Subcutaneous abdominal adipose tissue (tissue), 5 donors: ENCODE results near the gene SMG9.
"Not testable (repeated sequence)": the region's sequence is repeated elsewhere in the genome, so short reads cannot be mapped to it uniquely, and the experiment has no call there.

Experiments used
- H3K27ac ChIP-seq: one replicate; pipeline ENCODE4 v1.7.0; 2013; ENCODE audit warnings: low read depth, mild to moderate bottlenecking, inconsistent platforms, low read length, moderate library complexity
- H3K27me3 ChIP-seq, 5 donors: one replicate each; pipeline ENCODE4 v1.7.0; 2013; ENCODE audit warnings: low read length in 5 of 5, inconsistent platforms in 1 of 5; ENCODE audit not compliant: control insufficient read depth in 5 of 5, insufficient read depth in 4 of 5
- H3K36me3 ChIP-seq, 5 donors: one replicate each; pipeline ENCODE4 v1.7.0; 2013; ENCODE audit warnings: low read length in 5 of 5; ENCODE audit not compliant: control insufficient read depth in 5 of 5, insufficient read depth in 5 of 5
- H3K4me1 ChIP-seq, 5 donors: one replicate each; pipeline ENCODE4 v1.7.0; 2013; ENCODE audit warnings: low read length in 5 of 5, mild to moderate bottlenecking in 3 of 5, moderate library complexity in 1 of 5; ENCODE audit not compliant: control insufficient read depth in 5 of 5, insufficient read depth in 5 of 5
- H3K4me3 ChIP-seq, 5 donors: one replicate each; pipeline ENCODE4 v1.7.0; 2013; ENCODE audit warnings: low read length in 5 of 5, low read depth in 1 of 5
- H3K9ac ChIP-seq, 5 donors: one replicate each; pipeline ENCODE4 v1.7.0; 2013; ENCODE audit warnings: low read length in 5 of 5, mild to moderate bottlenecking in 4 of 5, moderate library complexity in 3 of 5
- H3K9me3 ChIP-seq, 5 donors: one replicate each; pipeline ENCODE4 v1.7.0; 2013; ENCODE audit warnings: low read length in 5 of 5; ENCODE audit not compliant: control insufficient read depth in 5 of 5
- donor health status: healthy.
- donor health status: healthy.
- donor health status: healthy.
- donor health status: healthy.
- donor health status: healthy.

The SMG9 gene

DNA sequence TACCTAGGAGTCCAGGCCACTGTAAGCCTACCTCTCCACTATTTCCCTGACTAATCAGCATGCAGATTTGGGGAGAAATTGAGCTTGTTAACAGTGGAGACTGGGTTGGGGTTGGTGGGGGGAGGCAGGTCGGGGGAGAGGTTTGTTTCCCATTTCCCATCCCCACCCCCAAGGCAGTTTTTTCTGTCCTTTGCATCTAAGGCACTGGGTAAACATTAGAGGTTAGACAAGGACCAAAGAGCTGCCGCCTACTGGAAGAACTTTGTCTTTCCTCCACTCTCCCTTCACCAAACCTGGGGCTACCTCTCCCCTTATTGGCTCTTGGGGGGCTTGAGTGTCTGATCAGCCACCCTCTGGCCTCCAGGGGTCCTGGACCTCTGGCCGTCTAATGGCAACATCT is 25.1 kb upstream of the SMG9 start:
- Histone ChIP-seq H3K9me3 (no peaks in the 10 kb centered on the region), H3K4me1 (peaks cover 2 to 41% (median 7%) of the 10 kb centered on the region in 5 donors), H3K36me3 (no peaks in the 10 kb centered on the region), H3K27me3 (peaks cover 8 to 22% (median 17%) of the 10 kb centered on the region in 5 donors), H3K9ac (peak overlapping the region in 1 of 5 donors; percentile 54), H3K27ac (peak overlapping the region; percentile 16), H3K4me3 (peak overlapping the region in 2 of 5 donors; percentile 11 to 17)

DNA sequence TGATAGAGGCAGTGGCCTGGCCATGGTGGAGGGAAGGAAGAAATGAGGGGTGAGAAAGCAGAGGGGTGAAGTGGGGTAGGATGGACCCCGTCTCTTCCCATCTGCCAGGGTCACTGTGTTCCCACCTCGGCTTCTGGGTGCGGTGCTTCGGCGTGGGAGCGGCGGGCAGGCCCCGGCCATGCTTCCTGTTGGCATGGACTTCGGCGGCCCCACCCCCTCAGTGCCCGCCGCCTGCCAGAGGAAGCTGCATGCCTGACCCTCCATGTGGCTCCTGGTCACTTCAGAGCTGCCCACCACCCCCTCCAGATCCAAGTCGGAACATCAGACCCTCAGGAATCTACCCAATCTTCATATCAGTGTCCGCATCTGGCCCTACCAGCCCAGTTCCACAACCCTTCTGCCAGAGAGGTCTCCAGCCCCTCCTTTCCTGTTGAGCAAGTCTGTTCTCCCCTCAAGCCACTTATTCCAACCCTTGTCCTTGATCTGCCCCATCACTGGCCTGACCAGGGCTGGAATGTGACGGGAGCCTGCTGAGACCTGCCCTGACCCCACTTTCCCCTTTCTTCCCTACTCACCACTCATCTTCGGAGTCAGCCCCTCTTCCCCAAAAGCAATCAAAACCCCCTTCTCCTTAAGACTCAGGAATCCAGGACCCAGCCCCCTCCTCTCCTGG is 24.5 kb upstream of the SMG9 start:
- Histone ChIP-seq H3K36me3 (no peaks in the 10 kb centered on the region), H3K27ac (peak overlapping the region; percentile 16), H3K4me3 (peak overlapping the region in 2 of 5 donors; percentile 3 to 17), H3K4me1 (peaks cover 1 to 41% (median 11%) of the 10 kb centered on the region in 5 donors), H3K9me3 (no peaks in the 10 kb centered on the region), H3K27me3 (peaks cover 8 to 23% (median 17%) of the 10 kb centered on the region in 5 donors), H3K9ac (peak overlapping the region in 1 of 5 donors; percentile 54)

DNA sequence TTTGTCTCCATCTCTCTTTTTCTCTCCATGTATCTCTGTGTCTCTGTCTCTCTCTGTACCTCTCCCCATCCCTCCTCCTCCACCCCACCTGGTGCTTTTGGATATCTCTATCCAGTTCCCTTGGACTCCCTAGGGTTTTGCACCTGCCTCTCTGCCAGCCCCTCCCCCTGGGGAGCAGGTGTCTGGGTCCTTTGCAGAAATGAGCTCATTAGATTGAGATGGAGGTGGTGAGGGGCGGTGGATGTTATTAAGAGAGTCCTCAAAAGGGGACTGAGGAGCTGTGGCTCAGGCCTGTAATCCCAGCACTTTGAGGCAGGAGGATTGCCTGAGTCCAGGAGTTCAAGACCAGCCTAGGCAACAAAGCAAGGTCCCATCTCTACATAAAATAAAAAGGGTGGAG is 23.9 kb upstream of the SMG9 start:
- Histone ChIP-seq H3K27me3 (peaks cover 8 to 26% (median 22%) of the 10 kb centered on the region in 5 donors), H3K9ac (no peak overlapping the region), H3K4me3 (no peak overlapping the region), H3K9me3 (no peaks in the 10 kb centered on the region), H3K4me1 (peaks cover 0 to 45% (median 13%) of the 10 kb centered on the region in 5 donors), H3K36me3 (no peaks in the 10 kb centered on the region), H3K27ac (no peak overlapping the region)

DNA sequence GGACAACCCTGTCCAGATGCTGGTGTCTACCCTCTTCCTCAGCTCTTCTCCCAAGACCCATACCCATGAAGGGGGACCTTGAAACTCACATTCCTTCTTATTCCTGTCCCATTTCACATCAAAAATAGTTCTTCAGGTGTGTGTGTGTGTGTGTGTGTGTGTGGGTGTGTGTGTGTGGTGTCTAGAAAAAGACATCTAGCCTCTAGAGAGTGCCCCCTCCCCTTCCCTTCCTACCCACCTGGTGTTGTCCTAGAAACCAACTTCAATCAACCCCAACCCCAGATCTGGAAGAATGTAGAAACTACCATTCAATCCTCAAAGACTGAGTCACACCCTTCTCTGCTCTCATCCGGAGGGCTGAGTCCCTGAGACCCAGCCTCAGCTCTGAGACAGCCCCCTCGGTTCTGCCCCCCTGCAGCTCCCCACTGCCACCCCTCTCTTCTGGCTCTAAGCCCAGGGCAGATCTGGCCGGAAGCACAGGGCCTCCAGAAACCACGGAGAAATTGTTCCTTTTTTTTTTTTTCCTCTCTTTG is 22.5 kb upstream of the SMG9 start:
- Histone ChIP-seq H3K27me3 (peaks cover 8 to 22% (median 18%) of the 10 kb centered on the region in 5 donors), H3K9ac (no peak overlapping the region), H3K4me3 (no peak overlapping the region), H3K27ac (peak overlapping the region; percentile 23), H3K4me1 (peaks cover 0 to 45% (median 13%) of the 10 kb centered on the region in 5 donors), H3K9me3 (no peaks in the 10 kb centered on the region), H3K36me3 (no peaks in the 10 kb centered on the region)

DNA sequence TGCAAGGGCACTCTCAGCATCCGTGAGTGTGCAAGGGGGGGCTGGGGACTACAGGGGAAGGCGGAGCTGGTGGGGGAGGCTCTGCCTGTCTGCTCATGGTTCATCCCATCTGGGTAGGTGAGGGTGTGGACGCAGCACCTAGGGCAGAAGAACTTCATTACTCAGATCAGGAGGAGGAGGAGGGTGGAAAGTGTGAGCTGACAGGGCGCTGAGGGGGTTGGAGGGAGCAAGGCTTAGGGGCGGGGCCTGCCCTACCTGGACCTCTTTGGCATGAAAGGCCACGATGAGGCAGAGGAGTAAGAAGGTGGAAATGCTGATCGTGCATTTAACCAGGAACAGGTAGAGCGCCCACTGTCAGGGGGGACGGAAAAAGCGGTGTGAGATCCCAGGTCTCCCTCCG is 21.5 kb upstream of the SMG9 start:
- Histone ChIP-seq H3K9me3 (no peaks in the 10 kb centered on the region), H3K4me3 (no peak overlapping the region), H3K9ac (no peak overlapping the region), H3K4me1 (peaks cover 0 to 45% (median 13%) of the 10 kb centered on the region in 5 donors), H3K36me3 (no peaks in the 10 kb centered on the region), H3K27ac (no peak overlapping the region), H3K27me3 (peaks cover 2 to 17% (median 15%) of the 10 kb centered on the region in 5 donors)

DNA sequence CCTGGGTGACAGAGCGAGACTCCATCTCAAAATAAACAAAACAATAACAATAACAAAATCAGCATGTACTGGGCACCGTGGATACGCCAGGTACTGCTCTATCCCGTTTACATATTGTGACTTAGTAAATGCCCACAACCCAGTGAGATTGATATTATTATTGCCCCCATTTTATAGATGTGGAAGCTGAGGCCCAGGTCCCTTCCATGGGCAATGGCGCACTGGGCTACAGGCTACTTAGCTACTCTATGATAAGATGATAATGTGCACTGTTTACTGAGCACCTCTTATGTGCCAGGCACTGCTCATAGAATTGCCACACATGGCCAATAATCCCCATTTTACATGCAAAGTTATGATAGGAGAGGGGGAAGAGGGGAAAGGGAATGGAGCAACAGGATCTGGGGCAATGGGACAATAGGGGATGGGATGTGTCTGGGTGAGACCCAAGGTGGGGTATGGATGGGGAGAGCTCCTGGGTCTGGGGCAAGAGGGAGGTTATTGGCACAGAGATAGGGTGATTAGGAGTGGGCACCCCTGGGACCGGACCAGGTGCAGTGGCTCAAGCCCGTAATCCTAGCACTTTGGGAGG is 20.6 kb upstream of the SMG9 start:
- Histone ChIP-seq H3K4me1 (peaks cover 0 to 38% (median 13%) of the 10 kb centered on the region in 5 donors), H3K27ac (no peak overlapping the region), H3K27me3 (peaks cover 0 to 12% (median 9%) of the 10 kb centered on the region in 5 donors), H3K4me3 (no peak overlapping the region), H3K36me3 (no peaks in the 10 kb centered on the region), H3K9me3 (no peaks in the 10 kb centered on the region), H3K9ac (no peak overlapping the region)

DNA sequence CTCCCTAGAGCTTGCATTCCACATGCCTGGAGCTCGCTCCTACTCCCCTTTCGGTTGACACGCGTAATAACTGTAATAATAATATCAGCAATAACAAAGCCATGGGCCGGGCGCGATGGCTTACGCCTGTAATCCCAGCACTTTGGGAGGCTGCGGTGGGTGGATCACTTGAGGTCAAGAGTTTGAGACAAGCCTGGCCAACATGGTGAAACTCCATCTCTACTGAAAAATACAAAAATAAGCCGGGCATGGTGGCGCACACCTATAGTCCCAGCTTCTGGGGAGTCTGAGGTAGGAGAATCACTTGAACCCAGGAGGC is 20.1 kb upstream of the SMG9 start:
- not testable (repeated sequence) for H3K9ac ChIP-seq
- peak overlapping the region in 1 of 5 donors; percentile 33 for H3K4me3 ChIP-seq

DNA sequence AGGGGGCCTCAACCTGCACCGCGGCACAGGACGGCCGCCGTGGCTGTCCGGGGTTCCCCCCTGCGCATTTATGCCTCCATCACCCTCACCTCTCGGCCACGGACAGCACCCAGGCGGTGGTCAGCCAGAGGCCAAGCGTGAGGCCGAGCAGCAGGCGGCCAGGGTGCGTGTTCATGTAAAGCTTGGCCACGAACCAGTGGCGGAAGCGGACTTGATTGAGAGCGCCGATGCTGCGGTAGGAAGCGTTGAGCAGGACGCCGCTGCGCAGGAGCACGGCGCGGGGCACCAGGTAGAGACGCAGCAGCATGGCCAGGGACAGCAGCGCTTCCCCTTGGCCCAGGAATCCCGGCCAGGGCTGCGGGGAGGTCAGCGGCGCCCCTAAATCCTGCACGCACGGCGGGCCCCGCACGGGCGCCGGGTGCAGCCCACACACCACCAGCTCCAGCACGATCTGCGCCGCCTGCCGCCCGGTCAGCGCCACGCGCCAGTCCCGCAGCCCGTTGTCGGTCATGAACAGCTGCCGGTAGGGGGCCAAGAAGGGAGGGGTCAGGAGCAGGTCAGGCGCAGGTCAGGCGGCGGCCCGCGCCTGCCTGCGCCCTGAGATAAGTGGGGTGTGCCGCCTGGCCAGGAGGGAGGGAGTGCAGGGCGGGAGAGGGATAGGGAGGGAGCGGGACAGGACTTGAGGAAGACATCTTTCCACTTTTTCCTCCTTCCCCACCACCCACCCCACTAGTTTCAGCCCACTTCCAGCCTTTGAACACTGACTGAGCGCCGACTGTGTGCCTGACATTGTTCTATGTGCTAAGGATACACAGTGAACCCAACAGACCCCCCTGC is 19.6 kb upstream of the SMG9 start:
- Histone ChIP-seq H3K36me3 (no peaks in the 10 kb centered on the region), H3K9me3 (no peaks in the 10 kb centered on the region), H3K4me1 (peaks cover 0 to 33% (median 13%) of the 10 kb centered on the region in 5 donors), H3K27me3 (peaks cover 0 to 12% (median 9%) of the 10 kb centered on the region in 5 donors), H3K4me3 (peak overlapping the region in 4 of 5 donors; percentile 18 to 53 (median 30)), H3K9ac (peak overlapping the region in 1 of 5 donors; percentile 22), H3K27ac (no peak overlapping the region)

More for the DNA sequence above, 20.1 kb upstream of the SMG9 start:
- H3K27me3 ChIP-seq = peaks cover 0 to 12% (median 9%) of the 10 kb centered on the region in 5 donors
- peaks cover 0 to 37% (median 13%) of the 10 kb centered on the region in 5 donors for H3K4me1 ChIP-seq
- H3K27ac ChIP-seq, H3K9me3 ChIP-seq, H3K36me3 ChIP-seq: not testable (repeated sequence)

DNA sequence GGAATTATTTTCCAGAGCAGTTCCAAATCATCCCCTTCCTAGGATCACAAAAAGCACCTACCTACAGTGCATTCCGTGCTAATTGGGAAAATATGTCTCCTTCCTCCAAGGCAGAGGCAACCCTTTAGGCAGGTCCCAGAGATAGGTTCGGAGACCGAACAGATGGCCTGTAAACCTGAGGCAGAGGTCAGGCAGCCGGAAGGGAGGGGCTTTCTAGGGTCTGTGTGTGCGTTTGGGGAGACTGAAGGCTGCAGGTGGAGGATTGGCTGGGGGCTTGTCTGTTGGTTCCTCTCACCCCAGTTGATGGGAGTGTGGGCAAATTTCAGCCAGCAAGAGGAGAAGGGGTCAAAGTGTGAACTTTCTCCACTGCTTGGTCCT is 19.0 kb upstream of the SMG9 start:
- peaks cover 0 to 12% (median 9%) of the 10 kb centered on the region in 5 donors for H3K27me3 ChIP-seq
- no peak overlapping the region for H3K9ac ChIP-seq
- peaks cover 0 to 33% (median 13%) of the 10 kb centered on the region in 5 donors for H3K4me1 ChIP-seq
- no peak overlapping the region for H3K27ac ChIP-seq
- H3K9me3 ChIP-seq = no peaks in the 10 kb centered on the region
- no peak overlapping the region for H3K4me3 ChIP-seq
- no peaks in the 10 kb centered on the region for H3K36me3 ChIP-seq
